GM21367 (cell line): ENCODE data around the gene S100A2.
A peak's percentile ranks its signal among the peaks of the same experiment; 100 is the strongest.
"Not testable (repeated sequence)": the region's sequence is repeated elsewhere in the genome, so short reads cannot be mapped to it uniquely, and the experiment has no call there.

Experiments
- ATAC-seq: cut with Tn5 transposase; IDR thresholded peaks from one replicate; pipeline ENCODE4 v1.9.1; 2021; ENCODE audit not compliant: unreplicated experiment

Gene S100A2

DNA sequence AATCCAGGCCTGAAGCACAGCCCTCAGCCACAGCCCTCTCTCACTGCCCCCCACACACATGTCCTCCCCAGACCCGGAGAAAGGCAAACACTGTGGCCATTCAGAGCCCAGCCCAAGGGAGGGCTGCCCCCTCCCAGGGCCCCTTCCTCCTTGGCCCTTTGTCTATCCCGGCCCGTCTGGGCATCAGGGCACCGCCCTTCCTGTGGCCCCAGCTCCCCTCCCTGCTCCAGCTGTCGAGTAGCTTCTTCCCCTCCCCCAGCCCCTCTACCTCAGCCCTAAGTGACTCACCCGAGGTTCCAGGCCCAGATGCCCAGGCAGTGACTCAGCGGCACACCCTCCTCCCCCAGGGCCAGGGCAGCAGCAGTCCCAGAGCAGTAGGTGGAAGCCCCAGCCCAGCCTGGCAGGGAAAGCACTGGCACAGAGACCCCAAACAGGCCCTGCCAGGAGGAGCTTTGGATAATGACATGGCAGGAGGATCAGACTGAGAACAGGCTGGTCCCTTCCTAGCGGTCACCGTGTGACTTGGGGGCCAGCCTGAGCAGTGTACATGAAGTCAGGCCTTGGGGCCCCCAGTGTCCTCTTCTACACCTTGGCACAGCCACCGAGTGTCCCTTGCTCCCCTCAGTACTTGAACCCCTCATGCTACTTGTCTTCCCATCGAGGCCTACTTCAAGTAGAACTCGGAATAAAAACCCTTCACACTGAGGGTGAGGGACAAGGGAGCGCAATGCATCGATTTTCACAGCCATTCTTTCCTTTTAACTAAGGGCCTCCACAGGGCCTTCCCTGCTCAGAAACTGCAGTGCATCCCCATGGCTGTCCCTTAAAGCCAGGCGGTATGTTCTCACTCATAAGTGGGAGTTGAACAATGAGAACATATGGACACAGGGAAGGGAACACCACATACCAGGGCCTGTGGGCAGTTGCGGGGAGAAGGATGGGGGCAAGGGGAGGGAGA is 1.0 kb upstream of the S100A2 start:
- peak; percentile 38 for ATAC-seq

DNA sequence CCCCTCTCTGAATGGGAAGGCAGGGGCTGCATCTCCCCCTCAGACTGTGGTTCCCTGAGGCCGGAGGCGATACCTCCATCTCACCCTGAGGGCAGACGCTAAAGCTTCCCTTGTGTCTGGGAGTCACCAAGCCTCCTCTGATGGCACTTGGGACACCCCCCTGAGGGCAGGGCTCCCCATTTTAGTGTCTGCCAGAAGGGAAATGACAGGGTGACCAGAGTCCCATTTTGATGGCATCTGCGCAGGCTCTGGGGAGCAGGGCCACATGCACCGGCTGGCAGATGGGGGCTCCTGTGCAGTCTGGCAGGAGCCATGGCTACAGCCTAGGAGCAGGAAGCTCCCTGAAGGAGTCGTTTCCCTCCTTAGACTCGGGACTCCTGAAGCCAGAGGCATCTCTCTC is 1.7 kb downstream of the S100A2 start:
- no peak for ATAC-seq

DNA sequence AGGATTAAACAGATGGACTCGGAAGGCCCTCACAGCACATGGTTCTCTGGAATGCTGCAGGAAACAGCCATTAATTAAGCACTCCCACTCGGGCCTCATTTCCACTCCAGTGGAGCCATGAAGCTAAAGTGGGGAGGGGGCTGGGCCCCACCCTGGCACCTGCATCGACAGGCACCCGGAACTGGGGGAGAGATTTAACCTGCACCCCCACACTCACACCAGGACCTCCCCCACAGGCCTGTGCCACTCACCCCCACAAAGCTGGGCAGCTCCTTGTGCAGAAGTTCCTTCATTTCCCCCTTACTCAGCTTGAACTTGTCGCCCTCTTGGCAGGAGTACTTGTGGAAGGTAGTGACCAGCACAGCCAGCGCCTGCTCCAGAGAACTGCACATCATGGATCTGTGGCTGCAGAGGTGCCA is 2.2 kb downstream of the S100A2 start:
- no peak for ATAC-seq

DNA sequence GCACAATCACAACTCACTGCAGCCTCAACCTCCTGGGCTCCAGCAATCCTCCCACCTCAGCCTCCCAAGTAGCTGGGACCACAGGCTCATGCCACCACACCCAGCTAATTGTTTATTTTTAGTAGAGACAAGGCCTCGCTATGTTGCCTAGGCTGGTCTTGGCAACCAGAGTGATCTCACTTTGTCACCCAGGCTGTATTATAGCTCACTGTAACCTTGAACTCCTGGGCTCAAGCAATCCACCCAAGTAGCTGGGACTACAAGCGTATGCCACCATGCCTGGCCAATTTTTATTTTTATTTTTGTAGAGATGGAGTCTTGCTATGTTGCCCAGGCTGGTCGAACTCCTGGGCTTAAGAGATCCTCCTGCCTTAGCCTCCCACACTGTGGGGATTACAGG is 3.6 kb downstream of the S100A2 start:
- not testable (repeated sequence) for ATAC-seq

DNA sequence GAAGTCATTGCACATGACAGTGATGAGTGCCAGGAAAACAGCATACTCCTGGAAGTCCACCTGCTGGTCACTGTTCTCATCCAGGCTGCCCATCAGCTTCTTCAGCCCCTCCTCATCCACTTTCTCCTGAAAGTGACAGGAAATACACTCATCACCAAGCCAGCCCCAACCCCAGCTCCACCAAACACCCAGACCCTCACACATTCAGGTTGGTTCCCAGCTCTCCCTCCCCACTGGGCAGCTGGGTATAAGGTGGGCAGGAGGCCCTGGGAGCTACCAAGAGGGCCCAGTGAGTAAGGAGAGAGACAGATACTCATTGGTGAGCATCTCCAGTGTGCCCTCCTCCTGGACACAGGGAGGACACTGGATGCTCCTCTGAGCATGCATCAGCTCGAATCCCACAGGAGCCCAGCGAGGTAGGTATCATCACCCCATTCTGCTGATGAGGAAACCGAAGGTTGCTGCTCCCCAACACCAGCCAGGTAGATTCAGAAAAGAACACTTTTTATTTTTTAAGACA is 4.1 kb downstream of the S100A2 start:
- ATAC-seq = no peak

DNA sequence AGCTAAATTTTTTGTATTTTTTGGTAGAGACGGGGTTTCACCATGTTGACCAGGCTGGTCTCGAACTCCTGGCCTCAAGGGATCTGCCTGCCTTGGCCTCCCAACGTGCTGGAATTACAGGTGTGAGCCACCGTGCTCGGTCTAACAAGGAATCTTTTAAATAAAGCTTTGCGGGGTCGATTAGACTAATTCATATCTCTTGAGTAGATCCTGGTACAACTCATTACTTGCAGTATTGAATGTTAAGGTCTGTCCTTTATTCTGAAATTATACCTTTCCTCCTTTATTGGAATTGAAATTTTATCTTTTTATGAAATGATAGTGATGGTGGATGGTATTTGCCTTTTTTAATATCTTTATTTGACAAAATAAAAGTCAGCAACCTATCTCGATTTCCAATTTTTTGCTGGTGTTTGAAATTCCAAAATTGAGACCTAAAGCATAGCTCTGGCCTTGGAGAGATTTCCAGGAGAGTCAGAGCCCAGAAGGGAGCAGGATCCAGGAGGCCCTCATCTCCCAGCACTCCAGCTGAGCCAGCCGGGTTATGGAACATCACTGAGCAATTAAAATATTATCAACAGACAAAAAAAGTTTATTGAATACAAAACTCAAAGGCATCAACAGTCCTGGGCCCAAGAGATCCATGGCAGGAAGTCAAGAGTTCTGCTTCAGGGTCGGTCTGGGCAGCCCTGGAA is 4.7 kb downstream of the S100A2 start:
- ATAC-seq = no peak

DNA sequence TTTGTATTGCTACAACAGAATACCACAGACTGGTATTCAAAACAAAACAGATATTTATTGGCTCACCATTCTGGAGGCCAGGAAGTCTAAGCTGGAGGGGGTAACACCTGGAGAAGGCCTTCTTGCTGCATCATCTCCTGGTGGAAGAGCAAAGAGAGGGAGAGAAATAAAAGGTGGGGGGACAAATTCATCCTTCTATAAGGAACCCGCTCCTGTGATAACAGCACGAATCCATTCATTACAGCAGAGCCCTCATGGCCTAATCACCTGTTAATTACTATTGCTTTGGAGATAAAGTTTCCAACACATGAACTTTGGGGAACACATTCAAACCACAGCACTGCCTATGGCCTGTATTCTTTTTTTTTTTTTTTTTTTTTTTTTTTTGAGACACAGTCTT is 5.4 kb downstream of the S100A2 start:
- ATAC-seq = no peak

DNA sequence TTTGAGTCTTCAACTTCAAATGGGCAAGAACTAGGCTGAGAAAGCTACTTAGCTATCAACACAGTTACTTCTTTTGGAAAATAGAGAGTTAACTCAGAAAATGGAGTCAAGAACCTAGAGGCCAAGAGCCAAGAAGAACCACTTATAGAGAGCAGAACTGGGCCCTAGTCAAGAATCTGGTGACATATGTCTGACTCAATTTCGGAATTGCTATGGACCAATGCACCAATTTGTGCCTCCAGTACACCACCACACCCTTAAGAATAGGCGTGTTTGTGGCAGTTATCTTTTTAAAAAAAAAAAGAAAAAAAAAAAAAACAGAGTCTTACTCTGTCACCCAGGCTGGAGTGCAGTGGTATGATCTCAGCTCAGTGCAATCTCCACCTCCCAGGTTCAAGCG is 7.8 kb downstream of the S100A2 start:
- no peak for ATAC-seq

DNA sequence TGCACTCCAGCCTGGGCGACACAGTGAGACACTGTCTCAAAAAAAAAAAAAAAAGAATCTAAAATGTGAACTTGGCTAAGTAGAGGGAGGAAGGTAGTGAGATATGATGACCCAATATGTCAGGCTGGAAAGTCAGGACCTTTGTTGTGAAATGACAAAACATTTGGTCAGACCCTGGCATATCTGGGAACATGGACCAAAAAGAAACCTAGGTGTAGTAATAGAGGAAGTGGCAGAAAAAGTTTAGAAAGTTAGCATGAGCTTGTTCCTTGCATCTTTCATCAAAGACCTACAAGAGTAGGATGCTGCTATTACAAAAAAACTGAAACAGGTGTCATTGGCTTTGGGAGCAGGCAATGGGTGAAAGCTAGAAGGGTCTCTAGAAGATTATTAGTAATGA is 9.3 kb downstream of the S100A2 start:
- no peak for ATAC-seq

DNA sequence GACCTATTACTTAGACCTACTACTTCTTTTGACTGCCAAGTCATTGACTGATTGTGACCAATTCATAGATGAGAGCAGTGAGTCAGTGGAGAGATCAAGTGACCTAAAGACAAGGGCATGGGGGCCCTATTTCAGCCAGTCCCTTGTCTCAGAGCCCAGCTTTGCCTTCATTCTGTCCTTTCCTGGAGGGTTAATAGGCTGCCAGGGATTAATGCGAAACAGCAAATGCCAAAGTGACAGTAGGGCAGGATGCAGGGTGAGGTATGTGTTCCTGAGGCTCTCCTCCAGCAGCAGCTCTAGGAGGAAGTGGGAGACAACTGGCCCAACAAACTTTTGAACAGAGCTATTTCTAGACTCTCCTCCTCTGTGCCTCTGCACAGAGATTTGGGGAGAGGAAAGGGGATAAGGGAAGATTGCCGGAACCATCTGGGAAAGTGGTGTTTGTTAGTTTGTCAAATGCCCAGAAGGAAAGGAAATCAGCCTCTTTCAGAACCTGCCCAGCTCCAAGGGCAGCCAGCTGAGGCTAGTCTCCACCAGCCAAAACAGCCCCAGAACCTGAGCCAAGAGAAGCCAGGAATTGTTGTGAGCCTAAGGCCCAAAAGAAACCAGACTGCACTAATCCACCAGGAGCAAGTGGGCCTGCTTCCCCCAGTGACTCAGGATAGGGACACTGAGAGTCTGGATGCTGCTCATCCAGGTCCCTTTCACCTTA is 11.7 kb downstream of the S100A2 start:
- no peak for ATAC-seq

DNA sequence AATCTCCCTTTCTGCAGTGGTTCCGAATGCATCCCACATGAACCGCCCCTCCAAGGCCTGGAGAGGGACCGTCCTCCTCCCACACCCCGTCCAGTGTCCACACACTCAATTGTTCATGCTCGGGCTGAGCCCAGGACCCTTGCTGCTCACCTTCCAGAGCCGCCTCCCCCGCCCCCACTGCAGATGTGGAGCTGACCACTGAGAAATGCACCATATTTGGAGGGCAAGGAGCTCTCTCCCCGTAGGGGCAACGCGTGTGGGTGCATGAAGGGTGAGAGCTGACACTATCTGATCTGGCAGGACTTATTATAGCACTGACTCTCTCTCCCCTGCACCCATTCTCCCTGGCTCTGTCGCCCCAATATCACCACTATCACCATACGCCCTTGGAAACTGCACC is 12.5 kb downstream of the S100A2 start:
- no peak for ATAC-seq

DNA sequence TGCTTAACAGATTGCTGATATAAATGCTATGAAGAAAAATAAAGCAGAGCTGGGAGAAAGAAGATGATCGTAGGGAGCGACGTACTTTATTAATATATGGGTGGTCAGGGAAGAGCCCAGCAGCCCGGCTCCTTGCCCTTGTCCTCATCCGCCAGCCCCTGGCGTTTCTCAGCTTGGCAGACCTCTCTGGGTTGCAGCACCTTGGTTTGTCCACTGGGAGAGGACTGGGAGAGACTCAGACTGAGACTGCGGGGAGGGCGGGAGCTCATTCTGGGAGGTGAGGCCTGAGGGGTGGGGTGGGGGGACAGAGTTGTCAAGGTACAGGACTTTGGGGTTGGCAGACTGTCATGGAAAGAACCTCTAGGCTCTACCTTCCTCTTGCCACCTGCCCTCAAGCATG is 13.3 kb downstream of the S100A2 start:
- no peak for ATAC-seq

DNA sequence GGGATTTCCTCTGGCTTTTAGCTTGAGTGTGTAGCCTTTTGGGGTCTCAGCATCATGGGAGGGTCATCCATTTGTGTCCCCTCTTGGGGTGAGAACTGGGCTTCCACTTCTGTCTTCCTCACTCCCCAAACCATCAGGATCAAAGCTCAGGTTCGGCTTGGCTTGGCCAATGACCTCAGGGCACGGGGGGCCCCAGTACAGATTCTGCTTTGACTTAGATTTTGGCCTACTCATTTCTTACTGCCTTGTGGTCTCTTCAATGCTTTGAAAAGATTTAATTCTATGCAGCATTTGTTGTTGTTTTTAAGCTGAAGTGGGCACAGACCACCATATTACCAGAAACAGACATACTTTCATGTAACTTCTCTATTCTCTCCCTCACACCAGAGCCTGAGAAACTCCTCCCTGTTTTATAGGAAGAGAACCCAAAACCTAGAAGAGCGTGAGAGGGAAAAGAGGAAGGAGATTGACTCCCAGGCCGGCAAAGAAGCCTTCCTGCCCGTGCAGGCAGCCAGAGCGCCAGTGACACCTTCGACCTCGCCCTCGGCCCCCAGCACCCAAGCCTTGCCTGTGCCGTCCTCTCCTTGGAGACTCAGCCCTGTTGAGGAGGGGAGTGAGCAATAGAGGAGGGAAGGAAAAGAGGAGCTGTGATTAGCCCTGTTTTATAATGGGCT is 14.7 kb downstream of the S100A2 start:
- no peak for ATAC-seq

DNA sequence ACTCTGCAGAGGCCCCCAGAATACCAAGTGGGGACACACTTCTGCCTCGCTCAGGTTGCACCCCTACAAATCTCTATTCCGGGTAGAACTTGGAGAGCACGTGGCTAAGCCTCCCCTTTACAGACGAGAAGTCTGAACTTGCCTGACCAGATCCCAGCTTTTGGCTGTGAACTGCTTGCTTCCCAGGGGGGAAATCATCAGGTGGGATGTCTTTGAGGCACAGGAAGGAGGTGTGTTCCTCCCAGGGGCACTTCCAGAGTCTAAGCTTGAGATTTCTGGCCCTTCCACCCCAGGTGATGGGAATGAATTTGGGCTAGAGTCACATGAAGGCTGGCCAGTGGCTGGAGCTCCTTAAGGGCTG is 15.3 kb downstream of the S100A2 start:
- no peak for ATAC-seq

DNA sequence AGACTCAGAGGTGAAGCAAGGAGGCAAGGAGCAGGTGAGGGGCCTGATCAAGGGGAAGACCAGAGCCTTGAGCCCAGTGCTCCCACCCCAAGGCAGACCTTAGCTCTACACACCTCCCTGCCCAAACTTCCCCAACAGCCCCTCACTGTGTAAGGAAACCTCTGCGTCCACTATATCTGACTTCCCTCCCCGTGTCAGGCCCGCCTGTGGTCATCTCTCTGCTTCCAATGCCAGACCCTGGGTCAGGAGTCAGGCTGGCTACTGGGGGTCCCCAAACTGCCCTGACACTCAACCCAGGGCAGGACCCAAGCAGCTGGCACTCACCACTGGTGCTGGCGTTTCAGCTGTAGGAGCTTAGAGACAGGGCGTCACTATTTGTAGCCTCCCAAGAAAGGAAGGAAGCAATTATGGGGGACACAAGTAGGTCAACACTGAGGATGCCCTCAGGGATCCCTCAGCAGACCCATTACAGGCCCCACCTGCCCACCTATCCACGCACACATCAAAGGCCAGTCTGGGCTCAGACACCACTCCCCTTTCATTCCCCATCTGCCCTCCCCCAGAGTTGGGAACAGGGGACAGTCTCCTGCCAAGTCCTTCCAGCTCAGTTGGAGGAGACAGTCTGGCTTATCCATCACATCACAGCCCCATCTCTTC is 15.8 kb downstream of the S100A2 start:
- ATAC-seq = no peak

DNA sequence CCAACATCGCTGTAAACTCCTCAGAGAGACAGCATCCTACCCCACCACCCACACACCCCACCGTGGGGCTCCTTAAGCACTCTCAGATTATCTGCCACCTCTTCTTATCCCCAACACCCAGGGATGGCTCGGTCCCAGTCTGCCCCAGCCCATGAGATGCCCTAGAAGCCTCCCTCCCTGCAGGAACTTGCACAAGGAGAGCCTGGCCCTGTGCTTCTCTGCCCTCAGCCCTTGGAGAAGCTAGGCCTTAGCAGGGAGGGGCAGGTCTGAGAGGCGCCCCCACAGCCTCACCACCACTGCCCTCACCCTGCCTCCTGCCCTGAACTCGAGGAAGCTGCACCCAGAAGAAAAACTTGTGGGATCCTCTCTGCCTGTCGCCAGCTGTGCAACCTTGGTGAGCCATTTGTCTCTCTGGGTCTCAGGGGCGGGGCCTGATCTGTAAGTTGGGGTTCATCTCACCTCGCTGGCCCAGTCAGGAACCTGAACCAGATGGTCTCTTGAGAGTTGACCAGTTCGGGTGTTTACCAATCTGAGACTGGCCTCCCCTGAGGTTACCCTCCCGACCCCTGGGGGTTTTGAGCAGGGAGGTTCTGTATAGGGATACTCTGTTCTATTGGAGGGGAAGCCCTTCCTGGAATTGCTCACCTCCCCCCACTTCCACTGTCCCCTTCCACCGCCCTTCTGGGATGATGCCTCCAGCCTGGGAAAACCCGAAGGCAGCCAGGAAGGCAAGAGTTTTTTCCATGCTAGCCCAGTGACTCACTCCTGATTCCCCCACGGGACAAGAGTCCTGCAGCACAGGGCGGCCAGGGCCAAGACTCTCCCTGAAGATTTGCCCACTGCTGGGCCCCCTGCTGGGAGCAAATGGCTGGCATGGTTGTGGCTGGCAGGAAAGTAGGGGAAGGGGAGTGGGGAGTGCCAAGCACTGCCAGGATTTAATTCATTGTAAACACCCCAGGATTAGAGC is 16.6 kb downstream of the S100A2 start, which contains the start of gene S100A3:
Gene S100A3 (minus strand): TSS at position 537 of the 967 bp plus-strand sequence. CDS start 773 bp downstream, outside the sequence.
- ATAC-seq = no peak

DNA sequence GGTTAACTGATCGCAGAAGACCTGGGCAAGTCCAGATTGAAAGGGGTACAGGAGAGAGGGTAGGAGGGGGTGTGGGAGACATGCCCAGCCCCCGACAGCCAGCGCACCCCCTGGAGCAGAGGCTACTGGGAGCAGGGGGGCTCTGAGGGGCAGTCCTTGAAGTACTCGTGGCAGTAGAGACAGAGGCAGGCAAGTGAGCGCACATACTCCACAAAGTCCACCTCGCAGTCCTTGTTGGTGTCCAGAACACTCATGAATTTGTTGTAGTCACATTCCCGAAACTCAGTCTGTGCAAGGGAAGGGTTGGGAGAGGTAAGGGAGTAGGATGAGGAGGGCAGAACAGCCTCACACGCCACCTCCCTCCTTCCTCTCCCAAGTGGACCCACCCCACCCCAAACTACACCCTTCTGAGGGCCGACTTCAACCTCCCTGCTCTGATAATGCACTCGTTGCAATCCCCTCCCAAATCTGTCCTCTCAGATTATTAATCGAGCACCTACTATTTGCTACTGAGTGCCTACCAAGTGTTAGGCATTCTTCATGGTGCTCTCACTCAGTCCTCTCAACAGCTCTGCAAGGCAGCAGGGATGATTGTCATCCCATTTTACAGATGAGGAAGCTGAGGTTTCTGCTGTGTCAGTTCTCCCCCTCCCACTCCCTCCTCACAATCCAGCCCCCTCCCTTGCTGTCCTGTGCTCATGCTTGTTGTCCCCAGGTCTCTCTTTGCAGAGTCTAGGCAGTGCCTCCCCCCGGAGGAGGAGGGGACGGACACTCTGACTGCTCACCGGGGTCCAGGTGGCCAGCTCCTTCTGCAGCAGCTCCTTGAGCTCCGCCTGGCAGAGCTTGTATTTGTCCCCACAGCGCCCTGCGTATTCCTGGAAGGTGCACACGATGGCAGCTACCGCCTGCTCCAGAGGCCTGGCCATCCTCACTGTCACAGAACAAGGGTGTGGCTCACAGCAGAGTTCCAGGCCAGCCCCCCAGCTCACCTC is 17.8 kb downstream of the S100A2 start:
- no peak for ATAC-seq
